ENCODE measurements around the gene HCFC2.
"Not testable (repeated sequence)": the region's sequence is repeated elsewhere in the genome, so short reads cannot be mapped to it uniquely, and the experiment has no call there.

Gene HCFC2

GRCh38 chr12:104064031-104064841 lies at the start of gene HCFC2:
Gene HCFC2 (plus strand): TSS chr12:104064531. CDS start chr12:104064561, 30 bp downstream.
- peak; percentile 89 for DNase-seq

- not testable (repeated sequence) for DNase-seq
Measured at GRCh38 chr12:104021862-104022261, 42.5 kb upstream of the HCFC2 start.

- DNase-seq, result no peak
Measured at GRCh38 chr12:104022786-104023185, 41.5 kb upstream of the HCFC2 start.

- no peak for DNase-seq
Measured at GRCh38 chr12:104023710-104024109, 40.6 kb upstream of the HCFC2 start.

GRCh38 chr12:104024348-104024747 lies 40.0 kb upstream of the HCFC2 start:
- DNase-seq, result no peak

GRCh38 chr12:104025771-104026170 lies 38.6 kb upstream of the HCFC2 start:
- no peak for DNase-seq

GRCh38 chr12:104026841-104027599 lies 37.3 kb upstream of the HCFC2 start:
- DNase-seq, result no peak

GRCh38 chr12:104030596-104030995 lies 33.7 kb upstream of the HCFC2 start:
- DNase-seq, result not testable (repeated sequence)

- DNase-seq, result not testable (repeated sequence)
Measured at GRCh38 chr12:104036143-104036542, 28.2 kb upstream of the HCFC2 start.

GRCh38 chr12:104039769-104040168 lies 24.6 kb upstream of the HCFC2 start:
- DNase-seq, result not testable (repeated sequence)

- no peak for DNase-seq
Measured at GRCh38 chr12:104042580-104042979, 21.8 kb upstream of the HCFC2 start.

GRCh38 chr12:104044158-104044557 lies 20.2 kb upstream of the HCFC2 start:
- no peak for DNase-seq

- DNase-seq, result no peak
Measured at GRCh38 chr12:104046306-104046705, 18.0 kb upstream of the HCFC2 start.

GRCh38 chr12:104048162-104048561 lies 16.2 kb upstream of the HCFC2 start:
- no peak for DNase-seq

GRCh38 chr12:104048811-104049210 lies 15.5 kb upstream of the HCFC2 start:
- peak; percentile 60 for DNase-seq

- peak; percentile 71 for DNase-seq
Measured at GRCh38 chr12:104049278-104049902, 14.9 kb upstream of the HCFC2 start.

GRCh38 chr12:104049903-104050356 lies 14.4 kb upstream of the HCFC2 start, which contains the start of gene GLT8D2:
Gene GLT8D2 (minus strand): TSS chr12:104050187. CDS start chr12:104019648, 30,539 bp downstream.
- DNase-seq, result peak; percentile 88

- peak; percentile 22 for DNase-seq
Measured at GRCh38 chr12:104050436-104050835, 13.9 kb upstream of the HCFC2 start.

GRCh38 chr12:104054681-104055346 lies 9.5 kb upstream of the HCFC2 start:
- no peak for DNase-seq

- no peak for DNase-seq
Measured at GRCh38 chr12:104055686-104056388, 8.5 kb upstream of the HCFC2 start.

GRCh38 chr12:104056419-104056972 lies 7.8 kb upstream of the HCFC2 start:
- DNase-seq, result no peak

- peak; percentile 27 for DNase-seq
Measured at GRCh38 chr12:104057771-104058197, 6.5 kb upstream of the HCFC2 start.
